NCI-H748 (cell line): ENCODE measurements around the gene APOL4.
"Not testable (repeated sequence)": the region's sequence is repeated elsewhere in the genome, so short reads cannot be mapped to it uniquely, and the experiment has no call there.

Experiments
- DNase-seq: peaks from one replicate; lab custom pipeline; 2025; ENCODE audit not compliant: unreplicated experiment; lab: John Stamatoyannopoulos, UW

APOL4 gene

GRCh38 chr22:36232715-36233401, 31.2 kb upstream of the APOL4 start:
- DNase-seq, result no peak

GRCh38 chr22:36231051-36231450, 29.4 kb upstream of the APOL4 start:
- not testable (repeated sequence) for DNase-seq

GRCh38 chr22:36229649-36230048, 28.0 kb upstream of the APOL4 start:
- not testable (repeated sequence) for DNase-seq

- DNase-seq, result no peak
These were observed 27.3 kb upstream of the APOL4 start for GRCh38 chr22:36228944-36229343.

- not testable (repeated sequence) for DNase-seq
These were observed 26.8 kb upstream of the APOL4 start for GRCh38 chr22:36228369-36228768.

GRCh38 chr22:36227806-36228205, 26.2 kb upstream of the APOL4 start:
- DNase-seq, result no peak

GRCh38 chr22:36227396-36227795, 25.8 kb upstream of the APOL4 start:
- no peak for DNase-seq

GRCh38 chr22:36226189-36226588, 24.6 kb upstream of the APOL4 start:
- DNase-seq, result no peak

- no peak for DNase-seq
These were observed 23.8 kb upstream of the APOL4 start for GRCh38 chr22:36225333-36225922.

GRCh38 chr22:36224245-36224644, 22.6 kb upstream of the APOL4 start:
- no peak for DNase-seq

GRCh38 chr22:36223504-36223903, 21.9 kb upstream of the APOL4 start:
- DNase-seq, result no peak

GRCh38 chr22:36222887-36223450, 21.4 kb upstream of the APOL4 start:
- DNase-seq, result no peak

GRCh38 chr22:36221799-36222751, 20.5 kb upstream of the APOL4 start:
- peak; percentile 53 for DNase-seq

- DNase-seq, result peak; percentile 87
These were observed 18.9 kb upstream of the APOL4 start for GRCh38 chr22:36220451-36220921.

- no peak for DNase-seq
These were observed 17.1 kb upstream of the APOL4 start for GRCh38 chr22:36218648-36219193.

- DNase-seq, result no peak
These were observed 14.4 kb upstream of the APOL4 start for GRCh38 chr22:36215981-36216380.

- DNase-seq, result no peak
These were observed 12.0 kb upstream of the APOL4 start for GRCh38 chr22:36213586-36213985.

GRCh38 chr22:36212901-36213300, 11.3 kb upstream of the APOL4 start:
- no peak for DNase-seq

- DNase-seq, result peak; percentile 45
These were observed 9.7 kb upstream of the APOL4 start for GRCh38 chr22:36211237-36211861.

- DNase-seq, result no peak
These were observed 8.6 kb upstream of the APOL4 start for GRCh38 chr22:36210224-36210623.
